GM23338 (cell line): ENCODE measurements around the gene NCDN. TPM values are rescaled to one million over a fixed set of nuclear protein-coding genes. Genes with fewer than 3 reads are reported as not detected.

ENCODE experiments used
- ATAC-seq: fragments of 200-7000 bp; cut with Tn5 transposase; 3 replicates; pipeline ENCODE4 v1.9.1; 2020
- DNase-seq: peaks from one replicate; pipeline ENCODE4 v3.0.0-alpha.2; 2015; ENCODE audit warnings: low spot score
- H2AFZ ChIP-seq: fragments of 200-600 bp; sonication (generic); 2 replicates; pipeline ENCODE4 v1.8.0; 2016; ENCODE audit warnings: antibody characterized with exemption, mild to moderate bottlenecking, moderate library complexity
- H3F3A ChIP-seq: fragments of 200-600 bp; sonication (generic); replicated peaks from 2 replicates; pipeline ENCODE4 v1.8.0; 2017; ENCODE audit warnings: antibody characterized with exemption, mixed run types, low read depth
- H3K27ac ChIP-seq: fragments of 200-600 bp; sonication (generic); 2 replicates; pipeline ENCODE4 v1.6.1; 2016; ENCODE audit warnings: low read depth
- H3K27me3 ChIP-seq: fragments of 200-600 bp; sonication (generic); 2 replicates; pipeline ENCODE4 v1.8.0; 2016; ENCODE audit warnings: mild to moderate bottlenecking, mixed run types, moderate library complexity; ENCODE audit not compliant: insufficient read depth
- H3K36me3 ChIP-seq: fragments of 200-600 bp; sonication (generic); 2 replicates; pipeline ENCODE4 v1.8.0; 2016; ENCODE audit warnings: mild to moderate bottlenecking; ENCODE audit not compliant: insufficient read depth
- H3K4me1 ChIP-seq: fragments of 200-600 bp; sonication (generic); 2 replicates; pipeline ENCODE4 v1.8.0; 2016; ENCODE audit warnings: mild to moderate bottlenecking, moderate library complexity; ENCODE audit not compliant: insufficient read depth
- H3K4me2 ChIP-seq: fragments of 200-600 bp; sonication (generic); 2 replicates; pipeline ENCODE4 v1.7.1; 2017; ENCODE audit warnings: mixed run types
- H3K4me3 ChIP-seq: fragments of 200-600 bp; sonication (generic); 2 replicates; pipeline ENCODE4 v1.6.1; 2016; ENCODE audit warnings: mixed run types
- H3K79me2 ChIP-seq: fragments of 200-600 bp; sonication (generic); replicated peaks from 2 replicates; pipeline ENCODE4 v1.8.0; 2017; ENCODE audit warnings: mild to moderate bottlenecking; ENCODE audit not compliant: insufficient read depth
- H3K9me2 ChIP-seq: fragments of 200-600 bp; sonication (generic); 2 replicates; pipeline ENCODE4 v1.8.0; 2017; ENCODE audit not compliant: insufficient read depth
- H4K20me1 ChIP-seq: fragments of 200-600 bp; sonication (generic); replicated peaks from 2 replicates; pipeline ENCODE4 v1.8.0; 2017; ENCODE audit warnings: mild to moderate bottlenecking; ENCODE audit not compliant: insufficient read depth
- H3K27ac Mint-ChIP-seq: 2 replicates; pipeline ENCODE4 v1.8.0; 2020; ENCODE audit warnings: inconsistent platforms, mild to moderate bottlenecking, moderate library complexity, mixed read lengths
- H3K27me3 Mint-ChIP-seq: 3 replicates; pipeline ENCODE4 v1.8.0; 2022; ENCODE audit warnings: low read depth, mild to moderate bottlenecking, moderate library complexity, mixed read lengths, inconsistent platforms; ENCODE audit not compliant: insufficient read depth, poor library complexity
- H3K36me3 Mint-ChIP-seq: 3 replicates; pipeline ENCODE4 v1.8.0; 2021; ENCODE audit warnings: low read depth, mild to moderate bottlenecking, inconsistent platforms, moderate library complexity, mixed read lengths
- H3K4me1 Mint-ChIP-seq: 3 replicates; pipeline ENCODE4 v1.8.0; 2020; ENCODE audit warnings: mild to moderate bottlenecking, inconsistent platforms, mixed read lengths
- H3K4me3 Mint-ChIP-seq: 3 replicates; pipeline ENCODE4 v1.8.0; 2021; ENCODE audit warnings: moderate library complexity, mild to moderate bottlenecking, inconsistent platforms, mixed read lengths
- H3K9me3 Mint-ChIP-seq: 3 replicates; pipeline ENCODE4 v1.8.0; 2020; ENCODE audit warnings: moderate library complexity, mild to moderate bottlenecking, inconsistent platforms, mixed read lengths
- CREB1 ChIP-seq: fragments of 250-450 bp; sonication (Bioruptor Pico); IDR thresholded peaks from 2 replicates; pipeline ENCODE4 v1.5.0; 2020; ENCODE audit warnings: low read depth, mild to moderate bottlenecking, moderate library complexity
- ETS1 ChIP-seq: IDR thresholded peaks from 2 replicates; pipeline ENCODE4 v1.6.1; 2016; ENCODE audit warnings: antibody characterized with exemption
- EZH2 ChIP-seq: fragments of 200-600 bp; sonication (generic); IDR thresholded peaks from one replicate; pipeline ENCODE4 v1.8.0; 2017; ENCODE audit warnings: antibody characterized with exemption, mild to moderate bottlenecking, low read depth; ENCODE audit not compliant: unreplicated experiment
- EZH2phosphoT487 ChIP-seq: fragments of 200-600 bp; sonication (generic); IDR thresholded peaks from one replicate; pipeline ENCODE4 v1.8.1; 2018; ENCODE audit warnings: antibody characterized with exemption; ENCODE audit not compliant: unreplicated experiment
- JUNB ChIP-seq: IDR thresholded peaks from one replicate; pipeline ENCODE4 v1.6.1; 2016; ENCODE audit warnings: antibody characterized with exemption; ENCODE audit not compliant: unreplicated experiment
- NANOG ChIP-seq: IDR thresholded peaks from 2 replicates; pipeline ENCODE4 v1.6.1; 2016; ENCODE audit warnings: antibody characterized with exemption, borderline replicate concordance
- POLR2AphosphoS5 ChIP-seq: IDR thresholded peaks from 2 replicates; pipeline ENCODE4 v1.6.1; 2016; ENCODE audit warnings: antibody characterized with exemption, low read depth
- STAT1 ChIP-seq: IDR thresholded peaks from one replicate; pipeline ENCODE4 v1.6.1; 2016; ENCODE audit warnings: antibody characterized with exemption; ENCODE audit not compliant: unreplicated experiment
- ZNF114 ChIP-seq: fragments of 250-450 bp; sonication (Bioruptor Pico); IDR thresholded peaks from 2 replicates; pipeline ENCODE4 v1.5.0; 2020; ENCODE audit warnings: mild to moderate bottlenecking, moderate library complexity
- ZNF331 ChIP-seq: fragments of 250-450 bp; sonication (Bioruptor Pico); IDR thresholded peaks from 2 replicates; pipeline ENCODE4 v1.5.0; 2020; ENCODE audit warnings: low read depth, mild to moderate bottlenecking, moderate library complexity
- ZNF462 ChIP-seq: fragments of 250-450 bp; sonication (Bioruptor Pico); IDR thresholded peaks from 2 replicates; pipeline ENCODE4 v1.5.0; 2020; ENCODE audit warnings: mild to moderate bottlenecking, moderate library complexity
- polyA plus RNA-seq: library from polyadenylated mRNA; unstranded; fragments of >200 nt; fragmentation: Nextera tagmentation; extraction: Ambion mirVana; gene quantifications from 2 replicates; pipeline ENCODE4 v1.2.1, GENCODE V29; 2016
- total RNA-seq: library from RNA; depleted of rRNA; stranded (reverse); fragments of >200 nt; shearing (Covaris generic); gene quantifications from 2 replicates; pipeline ENCODE4 v1.2.3, GENCODE V29; 2014
- TF ChIP-seq, protein P1 (sequence below), 2 experiments: fragments of 200-600 bp in 1 of 2; sonication (generic) in 1 of 2; conservative IDR thresholded peaks; 2 replicates each; pipeline versions ENCODE4 v1.5.1 to v1.6.1; 2016 to 2017; ENCODE audit warnings: antibody characterized with exemption in 2 of 2, low read depth in 2 of 2, mild to moderate bottlenecking in 2 of 2, moderate library complexity in 1 of 2
- TF ChIP-seq, protein P2 (sequence below): IDR thresholded peaks from one replicate; pipeline ENCODE4 v1.6.1; 2018; ENCODE audit warnings: antibody characterized with exemption; ENCODE audit not compliant: unreplicated experiment

The NCDN gene
- total and polyA plus RNA-seq, 2 experiments from 2014 or later: 13.2 to 44.2 TPM

DNA sequence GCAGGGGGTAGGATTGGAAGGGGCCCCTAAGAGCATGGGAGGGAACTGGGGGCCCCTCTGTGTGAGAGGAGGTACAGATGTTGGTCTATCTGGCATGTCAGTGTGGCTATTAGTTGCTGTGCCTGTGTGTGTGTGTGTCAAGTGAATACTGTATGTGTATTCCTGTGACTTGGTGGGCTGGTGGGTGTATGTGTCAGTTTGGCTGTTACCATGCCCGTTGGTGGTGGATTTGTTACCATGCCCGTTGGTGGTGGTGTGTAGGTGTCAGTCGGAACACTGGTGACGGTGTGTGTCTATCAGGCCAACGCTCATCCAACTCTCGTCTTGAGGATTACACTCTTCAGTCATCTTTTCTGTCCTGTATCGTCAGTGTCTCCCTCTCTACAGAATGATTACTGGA is 38.1 kb downstream of the NCDN start:
- Mint-ChIP-seq H3K9me3 (0 out of 3 replicates have a peak, but pooled peaks cover 2% of the 10 kb centered on the region), H3K36me3 (peaks cover 3% of the 10 kb centered on the region; the same call in 2 of the 3 replicates), H3K27me3 (peaks cover 3% of the 10 kb centered on the region), H3K4me1 (no peaks in the 10 kb centered on the region), H3K27ac (no peak overlapping the region), H3K4me3 (no peak overlapping the region)
- no peak overlapping the region for H3K4me2 ChIP-seq
- no peak overlapping the region for H3K27ac ChIP-seq
- H3K79me2 ChIP-seq: no peaks in the 10 kb centered on the region
- H3F3A ChIP-seq: 0 out of 2 replicates have a peak, but pooled peaks cover 2% of the 10 kb centered on the region
- DNase-seq (no peak), ATAC-seq (no peak)
- H4K20me1 ChIP-seq: peaks cover 6% of the 10 kb centered on the region; the same call in 1 of the 2 replicates
- H2AFZ ChIP-seq: no peak overlapping the region
- TF ChIP-seq EZH2phosphoT487: no peak
- no peak for TF ChIP-seq STAT1
- TF ChIP-seq JUNB: no peak
- TF ChIP-seq NANOG: no peak
- TF ChIP-seq, protein P1, sequence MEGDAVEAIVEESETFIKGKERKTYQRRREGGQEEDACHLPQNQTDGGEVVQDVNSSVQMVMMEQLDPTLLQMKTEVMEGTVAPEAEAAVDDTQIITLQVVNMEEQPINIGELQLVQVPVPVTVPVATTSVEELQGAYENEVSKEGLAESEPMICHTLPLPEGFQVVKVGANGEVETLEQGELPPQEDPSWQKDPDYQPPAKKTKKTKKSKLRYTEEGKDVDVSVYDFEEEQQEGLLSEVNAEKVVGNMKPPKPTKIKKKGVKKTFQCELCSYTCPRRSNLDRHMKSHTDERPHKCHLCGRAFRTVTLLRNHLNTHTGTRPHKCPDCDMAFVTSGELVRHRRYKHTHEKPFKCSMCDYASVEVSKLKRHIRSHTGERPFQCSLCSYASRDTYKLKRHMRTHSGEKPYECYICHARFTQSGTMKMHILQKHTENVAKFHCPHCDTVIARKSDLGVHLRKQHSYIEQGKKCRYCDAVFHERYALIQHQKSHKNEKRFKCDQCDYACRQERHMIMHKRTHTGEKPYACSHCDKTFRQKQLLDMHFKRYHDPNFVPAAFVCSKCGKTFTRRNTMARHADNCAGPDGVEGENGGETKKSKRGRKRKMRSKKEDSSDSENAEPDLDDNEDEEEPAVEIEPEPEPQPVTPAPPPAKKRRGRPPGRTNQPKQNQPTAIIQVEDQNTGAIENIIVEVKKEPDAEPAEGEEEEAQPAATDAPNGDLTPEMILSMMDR (conservative IDR thresholded peaks at IDR 0.05; ENCODE audit: low read depth in 2 of 2): no peak
- TF ChIP-seq ZNF331: no peak
- TF ChIP-seq ETS1: no peak
- TF ChIP-seq ZNF114 (CRISPR knock-in tag): no peak
- TF ChIP-seq ZNF462 (CRISPR knock-in tag): no peak
- TF ChIP-seq, protein P2, sequence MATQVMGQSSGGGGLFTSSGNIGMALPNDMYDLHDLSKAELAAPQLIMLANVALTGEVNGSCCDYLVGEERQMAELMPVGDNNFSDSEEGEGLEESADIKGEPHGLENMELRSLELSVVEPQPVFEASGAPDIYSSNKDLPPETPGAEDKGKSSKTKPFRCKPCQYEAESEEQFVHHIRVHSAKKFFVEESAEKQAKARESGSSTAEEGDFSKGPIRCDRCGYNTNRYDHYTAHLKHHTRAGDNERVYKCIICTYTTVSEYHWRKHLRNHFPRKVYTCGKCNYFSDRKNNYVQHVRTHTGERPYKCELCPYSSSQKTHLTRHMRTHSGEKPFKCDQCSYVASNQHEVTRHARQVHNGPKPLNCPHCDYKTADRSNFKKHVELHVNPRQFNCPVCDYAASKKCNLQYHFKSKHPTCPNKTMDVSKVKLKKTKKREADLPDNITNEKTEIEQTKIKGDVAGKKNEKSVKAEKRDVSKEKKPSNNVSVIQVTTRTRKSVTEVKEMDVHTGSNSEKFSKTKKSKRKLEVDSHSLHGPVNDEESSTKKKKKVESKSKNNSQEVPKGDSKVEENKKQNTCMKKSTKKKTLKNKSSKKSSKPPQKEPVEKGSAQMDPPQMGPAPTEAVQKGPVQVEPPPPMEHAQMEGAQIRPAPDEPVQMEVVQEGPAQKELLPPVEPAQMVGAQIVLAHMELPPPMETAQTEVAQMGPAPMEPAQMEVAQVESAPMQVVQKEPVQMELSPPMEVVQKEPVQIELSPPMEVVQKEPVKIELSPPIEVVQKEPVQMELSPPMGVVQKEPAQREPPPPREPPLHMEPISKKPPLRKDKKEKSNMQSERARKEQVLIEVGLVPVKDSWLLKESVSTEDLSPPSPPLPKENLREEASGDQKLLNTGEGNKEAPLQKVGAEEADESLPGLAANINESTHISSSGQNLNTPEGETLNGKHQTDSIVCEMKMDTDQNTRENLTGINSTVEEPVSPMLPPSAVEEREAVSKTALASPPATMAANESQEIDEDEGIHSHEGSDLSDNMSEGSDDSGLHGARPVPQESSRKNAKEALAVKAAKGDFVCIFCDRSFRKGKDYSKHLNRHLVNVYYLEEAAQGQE: no peak
- TF ChIP-seq CREB1 (CRISPR knock-in tag): no peak
- TF ChIP-seq POLR2AphosphoS5: no peak; the same call in 1 of the 2 replicates
- no peak for TF ChIP-seq EZH2
- no peak overlapping the region for H3K4me3 ChIP-seq
- no peaks in the 10 kb centered on the region for H3K27me3 ChIP-seq
- no peaks in the 10 kb centered on the region for H3K9me2 ChIP-seq
- H3K36me3 ChIP-seq: peaks cover 9% of the 10 kb centered on the region; the same call in 1 of the 2 replicates
- no peaks in the 10 kb centered on the region for H3K4me1 ChIP-seq
